ACC112 (cell line): ENCODE measurements around the gene SKP2.

Experiments
- H2AFZ ChIP-seq: fragments of 200-600 bp; sonication (generic); one replicate; pipeline ENCODE4 v1.6.0; 2017; ENCODE audit warnings: antibody characterized with exemption, low read length; ENCODE audit not compliant: unreplicated experiment
- H3K27ac ChIP-seq: fragments of 200-600 bp; sonication (generic); 2 replicates; pipeline ENCODE4 v1.5.1; 2014; ENCODE audit warnings: low read depth, mild to moderate bottlenecking, antibody characterized with exemption, low read length, moderate library complexity
- H3K27me3 ChIP-seq: fragments of 200-600 bp; sonication (generic); 2 replicates; pipeline ENCODE4 v1.6.1; 2014; ENCODE audit warnings: mild to moderate bottlenecking, antibody characterized with exemption, low read length, moderate library complexity, mixed read lengths; ENCODE audit not compliant: insufficient read depth
- H3K36me3 ChIP-seq: fragments of 200-600 bp; sonication (generic); 2 replicates; pipeline ENCODE4 v1.6.1; 2016; ENCODE audit warnings: mild to moderate bottlenecking, antibody characterized with exemption, low read length, moderate library complexity, mixed read lengths; ENCODE audit not compliant: insufficient read depth
- H3K4me1 ChIP-seq: fragments of 200-600 bp; sonication (generic); one replicate; pipeline ENCODE4 v1.6.1; 2016; ENCODE audit warnings: low read length, mixed read lengths; ENCODE audit not compliant: insufficient read depth, unreplicated experiment, control insufficient read depth
- H3K4me3 ChIP-seq: fragments of 200-600 bp; sonication (generic); 2 replicates; pipeline ENCODE4 v1.5.1; 2014; ENCODE audit warnings: mild to moderate bottlenecking, low read depth, low read length
- H3K79me2 ChIP-seq: fragments of 200-600 bp; sonication (generic); one replicate; pipeline ENCODE4 v1.6.0; 2016; ENCODE audit warnings: low read length; ENCODE audit not compliant: control insufficient read depth, unreplicated experiment, insufficient read depth

Gene SKP2

DNA sequence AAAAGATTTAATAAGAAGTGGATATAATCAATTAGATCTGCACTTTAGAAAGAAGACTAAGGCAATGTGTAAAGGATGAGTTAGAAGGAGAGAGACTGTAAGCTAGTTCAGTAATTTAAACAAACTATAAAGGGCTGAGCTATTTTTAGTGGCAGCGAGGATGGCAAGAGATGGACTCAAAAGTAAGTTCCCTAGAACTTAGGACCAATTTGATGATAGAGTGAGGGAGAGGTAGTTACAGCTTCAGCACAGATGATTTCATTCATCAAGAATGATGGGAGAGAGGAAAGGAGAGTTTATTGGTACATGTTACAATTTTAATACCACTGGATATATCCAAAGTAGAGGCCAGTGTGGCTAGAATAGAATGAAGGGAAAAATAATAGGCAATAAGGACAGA is 70.7 kb downstream of the SKP2 start:
- Histone ChIP-seq H3K4me3 (no peak overlapping the region), H3K4me1 (peaks cover 11% of the 10 kb centered on the region), H3K36me3 (peaks cover 40% of the 10 kb centered on the region), H2AFZ (no peak overlapping the region), H3K79me2 (no peaks in the 10 kb centered on the region), H3K27ac (no peak overlapping the region), H3K27me3 (no peaks in the 10 kb centered on the region)

DNA sequence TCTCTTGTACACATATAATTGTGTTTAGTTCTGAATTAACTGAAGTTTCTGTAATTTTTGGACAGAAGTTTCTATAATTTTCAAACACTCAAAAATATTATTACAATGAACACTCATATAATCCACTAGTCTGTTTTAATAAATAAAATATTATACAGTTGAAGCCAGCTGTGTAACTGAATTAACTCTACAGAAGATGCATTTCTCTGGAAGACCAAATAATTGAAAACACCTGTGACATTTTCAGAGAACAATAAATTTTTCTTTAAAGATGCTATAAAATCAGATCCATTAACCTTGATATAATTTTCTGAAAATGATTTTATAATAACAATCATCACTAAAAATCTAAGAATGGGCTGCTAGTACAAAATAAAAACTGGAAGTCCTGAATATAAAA is 75.1 kb downstream of the SKP2 start:
- Histone ChIP-seq H3K27ac (no peak overlapping the region), H3K27me3 (no peaks in the 10 kb centered on the region), H3K79me2 (peaks cover 15% of the 10 kb centered on the region)

DNA sequence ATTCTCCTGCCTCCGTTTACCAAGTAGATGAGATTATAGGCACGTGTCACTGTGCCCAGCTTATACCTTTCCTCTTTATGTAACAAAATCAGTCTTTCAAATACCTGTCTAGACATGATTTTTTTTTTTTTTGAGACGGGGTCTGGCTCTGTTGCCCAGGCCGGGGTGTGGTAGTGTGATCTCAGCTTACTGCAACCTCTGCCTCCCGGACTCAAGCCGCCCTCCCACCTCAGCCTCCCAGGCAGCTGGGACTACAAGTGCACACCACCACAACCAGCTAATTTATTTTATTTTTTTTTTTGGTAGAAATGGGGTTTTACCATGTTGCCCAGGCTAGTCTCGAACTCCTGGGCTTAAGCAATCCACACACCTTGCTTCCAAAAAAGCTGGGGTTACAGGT is 76.6 kb downstream of the SKP2 start:
- Histone ChIP-seq H3K4me3 (no peak overlapping the region), H3K4me1 (peaks cover 5% of the 10 kb centered on the region), H3K27me3 (no peaks in the 10 kb centered on the region), H3K27ac (no peak overlapping the region), H3K79me2 (peaks cover 21% of the 10 kb centered on the region), H3K36me3 (peaks cover 18% of the 10 kb centered on the region), H2AFZ (no peak overlapping the region)

More for the DNA sequence above, 75.1 kb downstream of the SKP2 start:
- Histone ChIP-seq H3K4me1 (peaks cover 14% of the 10 kb centered on the region), H3K36me3 (peaks cover 18% of the 10 kb centered on the region), H2AFZ (no peak overlapping the region), H3K4me3 (no peak overlapping the region)

DNA sequence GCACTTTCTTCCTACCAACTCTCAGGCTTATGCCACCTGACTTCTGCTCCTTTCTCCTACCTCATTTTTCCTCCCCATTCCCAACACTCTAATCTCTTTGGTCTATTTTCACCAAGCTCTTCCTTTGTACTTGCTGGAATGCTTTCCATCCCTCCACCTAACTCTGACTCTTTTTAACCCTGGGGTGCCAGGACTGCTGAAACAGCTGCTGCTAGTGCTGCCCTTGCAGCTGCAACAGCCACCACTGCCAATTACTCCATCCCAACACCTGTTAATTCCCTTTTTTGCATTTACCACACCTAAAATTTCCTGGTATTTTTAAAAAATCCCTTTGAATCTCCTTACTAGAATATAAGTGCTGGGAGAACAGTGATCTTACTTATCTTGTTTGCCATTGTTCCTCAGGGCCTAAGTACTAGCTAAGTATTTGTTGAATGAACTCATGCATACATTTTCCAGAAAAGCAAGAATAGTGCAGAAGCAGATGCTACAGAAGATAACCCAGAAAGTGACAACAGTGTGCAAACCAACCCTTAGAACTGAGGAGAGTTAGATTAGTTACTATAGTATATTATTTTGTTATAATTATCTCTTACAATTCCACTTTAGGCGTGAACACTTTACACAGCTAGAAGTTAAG is 78.4 kb downstream of the SKP2 start:
- Histone ChIP-seq H3K36me3 (peaks cover 10% of the 10 kb centered on the region), H3K27ac (no peak overlapping the region)

DNA sequence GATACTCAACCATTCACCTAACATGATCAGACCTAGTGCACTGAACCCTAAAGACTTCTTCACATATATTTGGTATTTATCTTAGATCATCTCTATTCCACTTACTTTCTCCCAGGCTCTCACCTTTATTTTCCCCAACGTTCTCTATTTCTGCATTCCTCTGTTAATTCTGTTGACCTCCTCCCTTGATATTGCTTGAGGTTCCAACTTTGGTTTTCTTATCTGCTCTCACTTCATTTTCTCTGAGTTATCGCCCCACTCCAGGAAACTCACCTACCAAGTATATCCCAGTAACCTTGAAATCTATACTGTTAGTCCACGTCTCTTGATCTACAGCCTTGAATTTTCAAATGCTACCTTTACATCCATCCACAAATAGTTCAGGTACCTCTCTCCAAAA is 80.6 kb downstream of the SKP2 start:
- peaks cover 39% of the 10 kb centered on the region for H3K79me2 ChIP-seq
- peaks cover 4% of the 10 kb centered on the region for H3K4me1 ChIP-seq
- H3K36me3 ChIP-seq, result no peaks in the 10 kb centered on the region
- no peak overlapping the region for H2AFZ ChIP-seq
- no peak overlapping the region for H3K4me3 ChIP-seq
- no peak overlapping the region for H3K27ac ChIP-seq
- no peaks in the 10 kb centered on the region for H3K27me3 ChIP-seq

More for the DNA sequence above, 78.4 kb downstream of the SKP2 start:
- H3K4me3 ChIP-seq, result no peak overlapping the region
- peaks cover 4% of the 10 kb centered on the region for H3K4me1 ChIP-seq
- H3K27me3 ChIP-seq, result no peaks in the 10 kb centered on the region
- H3K79me2 ChIP-seq, result peaks cover 25% of the 10 kb centered on the region
- H2AFZ ChIP-seq, result no peak overlapping the region
